HG03097 (cell line): ENCODE measurements around the gene RNF227.
"Not testable (repeated sequence)": the region's sequence is repeated elsewhere in the genome, so short reads cannot be mapped to it uniquely, and the experiment has no call there.

Experiments
- ATAC-seq: cut with Tn5 transposase; IDR thresholded peaks from one replicate; pipeline ENCODE4 v1.9.1; 2021; ENCODE audit not compliant: unreplicated experiment, low FRiP score

Gene RNF227

GRCh38 chr17:7915611-7916384 is at the start of gene RNF227:
RNF227 (minus strand) TSS chr17:7916289; CDS start chr17:7916195, 94 bp downstream.
- peak; percentile 64 for ATAC-seq

- no peak for ATAC-seq
Measured at GRCh38 chr17:7961421-7961820, 45.3 kb upstream of the RNF227 start.

GRCh38 chr17:7959503-7960253 is 43.6 kb upstream of the RNF227 start:
- no peak for ATAC-seq

- no peak for ATAC-seq
Measured at GRCh38 chr17:7956228-7956965, 40.3 kb upstream of the RNF227 start.

GRCh38 chr17:7955414-7956227 is 39.5 kb upstream of the RNF227 start:
- no peak for ATAC-seq

GRCh38 chr17:7953266-7953665 is 37.2 kb upstream of the RNF227 start:
- not testable (repeated sequence) for ATAC-seq

GRCh38 chr17:7951143-7951792 is 35.2 kb upstream of the RNF227 start:
- no peak for ATAC-seq

- ATAC-seq = no peak
Measured at GRCh38 chr17:7950578-7950977, 34.5 kb upstream of the RNF227 start.

- ATAC-seq = no peak
Measured at GRCh38 chr17:7947651-7948050, 31.6 kb upstream of the RNF227 start.

- ATAC-seq = no peak
Measured at GRCh38 chr17:7946441-7946840, 30.4 kb upstream of the RNF227 start.

- no peak for ATAC-seq
Measured at GRCh38 chr17:7945651-7946050, 29.6 kb upstream of the RNF227 start.

- ATAC-seq = no peak
Measured at GRCh38 chr17:7944326-7944725, 28.2 kb upstream of the RNF227 start.

GRCh38 chr17:7943291-7943690 is 27.2 kb upstream of the RNF227 start:
- ATAC-seq = no peak

- ATAC-seq = no peak
Measured at GRCh38 chr17:7940743-7941142, 24.7 kb upstream of the RNF227 start.

- ATAC-seq = no peak
Measured at GRCh38 chr17:7940034-7940433, 23.9 kb upstream of the RNF227 start.

- ATAC-seq = no peak
Measured at GRCh38 chr17:7935859-7936258, 19.8 kb upstream of the RNF227 start.

- ATAC-seq = no peak
Measured at GRCh38 chr17:7932949-7933348, 16.9 kb upstream of the RNF227 start.

GRCh38 chr17:7932483-7932891 is 16.4 kb upstream of the RNF227 start:
- ATAC-seq = no peak

GRCh38 chr17:7931709-7932482 is 15.8 kb upstream of the RNF227 start, which contains the start of the genes CNTROB and TRAPPC1:
CNTROB (plus strand) TSS chr17:7932206; CDS start chr17:7933080, 874 bp downstream.
TRAPPC1 (minus strand) TSS chr17:7931946; CDS start chr17:7931829, 117 bp downstream.
- peak; percentile 96 for ATAC-seq
